H9 (cell line): ENCODE data around the gene MITF. TPM values are rescaled to one million over a fixed set of nuclear protein-coding genes. Genes with fewer than 3 reads are reported as not detected.

Source experiments
- DNase-seq: peaks from one replicate; pipeline ENCODE4 v3.0.0-alpha.2; 2017
- H2AFZ ChIP-seq: one replicate; pipeline ENCODE4 v1.6.1; 2013; ENCODE audit warnings: mild to moderate bottlenecking, low read length, control low read depth, moderate library complexity
- H2AK5ac ChIP-seq: 2 replicates; pipeline ENCODE4 v1.6.1; 2013; ENCODE audit warnings: low read length, control low read depth, mixed read lengths; ENCODE audit not compliant: insufficient read length
- H2BK120ac ChIP-seq: one replicate; pipeline ENCODE4 v1.6.1; 2013; ENCODE audit warnings: low read depth, mild to moderate bottlenecking, low read length, control low read depth, inconsistent platforms; ENCODE audit not compliant: poor library complexity, severe bottlenecking
- H2BK12ac ChIP-seq: 2 replicates; pipeline ENCODE4 v1.6.1; 2013; ENCODE audit warnings: low read length, control low read depth, mixed read lengths, low read depth; ENCODE audit not compliant: insufficient read length
- H2BK15ac ChIP-seq: 2 replicates; pipeline ENCODE4 v1.6.1; 2013; ENCODE audit warnings: low read depth, low read length, control low read depth
- H2BK20ac ChIP-seq: one replicate; pipeline ENCODE4 v1.6.1; 2013; ENCODE audit warnings: low read depth, mild to moderate bottlenecking, low read length, control low read depth, inconsistent platforms; ENCODE audit not compliant: poor library complexity, severe bottlenecking
- H2BK5ac ChIP-seq: 2 replicates; pipeline ENCODE4 v1.6.1; 2013; ENCODE audit warnings: low read length, control low read depth, mixed read lengths; ENCODE audit not compliant: insufficient read length
- H3K14ac ChIP-seq: 2 replicates; pipeline ENCODE4 v1.6.1; 2013; ENCODE audit warnings: low read length, control low read depth; ENCODE audit not compliant: insufficient read depth
- H3K18ac ChIP-seq: 2 replicates; pipeline ENCODE4 v1.6.1; 2013; ENCODE audit warnings: low read depth, mild to moderate bottlenecking, mixed read lengths, low read length, control low read depth; ENCODE audit not compliant: insufficient read length
- H3K23ac ChIP-seq: 2 replicates; pipeline ENCODE4 v1.6.1; 2013; ENCODE audit warnings: low read length, control low read depth, mixed read lengths, low read depth; ENCODE audit not compliant: insufficient read length
- H3K23me2 ChIP-seq: 2 replicates; pipeline ENCODE4 v1.6.1; 2013; ENCODE audit warnings: low read depth, mild to moderate bottlenecking, mixed read lengths, low read length, control low read depth; ENCODE audit not compliant: insufficient read length, poor library complexity, severe bottlenecking
- H3K27ac ChIP-seq: 2 replicates; pipeline ENCODE4 v1.5.1; 2013; ENCODE audit warnings: low read length, control low read depth, mixed read lengths, low read depth; ENCODE audit not compliant: insufficient read length
- H3K27me3 ChIP-seq: 2 replicates; pipeline ENCODE4 v1.6.1; 2013; ENCODE audit warnings: low read length, control low read depth, inconsistent platforms; ENCODE audit not compliant: insufficient read depth
- H3K4ac ChIP-seq: 2 replicates; pipeline ENCODE4 v1.6.1; 2013; ENCODE audit warnings: low read depth, mild to moderate bottlenecking, control low read depth, inconsistent platforms, low read length, moderate library complexity
- H3K4me1 ChIP-seq: 2 replicates; pipeline ENCODE4 v1.6.1; 2013; ENCODE audit warnings: low read length, control low read depth, inconsistent platforms; ENCODE audit not compliant: insufficient read depth
- H3K4me2 ChIP-seq: 2 replicates; pipeline ENCODE4 v1.6.1; 2013; ENCODE audit warnings: low read length, control low read depth, mixed read lengths; ENCODE audit not compliant: insufficient read length, insufficient read depth
- H3K56ac ChIP-seq: 2 replicates; pipeline ENCODE4 v1.6.1; 2013; ENCODE audit warnings: low read depth, mild to moderate bottlenecking, mixed read lengths, low read length, control low read depth; ENCODE audit not compliant: insufficient read length
- H3K79me1 ChIP-seq: 2 replicates; pipeline ENCODE4 v1.6.1; 2013; ENCODE audit warnings: low read depth, mild to moderate bottlenecking, moderate library complexity, low read length, control low read depth, inconsistent platforms; ENCODE audit not compliant: insufficient read depth, poor library complexity, severe bottlenecking
- H3K79me2 ChIP-seq: 2 replicates; pipeline ENCODE4 v1.6.1; 2013; ENCODE audit warnings: low read length, control low read depth, inconsistent platforms; ENCODE audit not compliant: insufficient read depth
- H3K9ac ChIP-seq: 2 replicates; pipeline ENCODE4 v1.6.1; 2013; ENCODE audit warnings: low read length, control low read depth, mixed read lengths; ENCODE audit not compliant: insufficient read length; ENCODE audit errors: extremely low read depth
- H3K9me3 ChIP-seq: one replicate; pipeline ENCODE4 v1.6.1; 2013; ENCODE audit warnings: low read depth, low read length, inconsistent platforms; ENCODE audit not compliant: control insufficient read depth
- H3T11ph ChIP-seq: one replicate; pipeline ENCODE4 v1.6.1; 2013; ENCODE audit warnings: mild to moderate bottlenecking, low read length, control low read depth, inconsistent platforms
- H4K20me1 ChIP-seq: one replicate; pipeline ENCODE4 v1.6.1; 2013; ENCODE audit not compliant: control insufficient read depth, insufficient read length, insufficient read depth
- H4K5ac ChIP-seq: 2 replicates; pipeline ENCODE4 v1.6.1; 2013; ENCODE audit warnings: low read depth, mild to moderate bottlenecking, mixed read lengths, low read length, control low read depth; ENCODE audit not compliant: insufficient read length
- H4K8ac ChIP-seq: replicated peaks from 2 replicates; pipeline ENCODE4 v1.6.1; 2013; ENCODE audit warnings: low read length, control low read depth, mixed read lengths, low read depth; ENCODE audit not compliant: insufficient read length
- H4K91ac ChIP-seq: 2 replicates; pipeline ENCODE4 v1.6.1; 2013; ENCODE audit warnings: low read depth, mild to moderate bottlenecking, moderate library complexity, mixed read lengths, low read length, control low read depth; ENCODE audit not compliant: insufficient read length
- H3K27ac Mint-ChIP-seq, 3 experiments: 2 replicates in 2 of 3; 3 replicates in 1 of 3; pipeline ENCODE4 v1.8.0; 2020 to 2021; ENCODE audit warnings: mixed read lengths in 3 of 3, mild to moderate bottlenecking in 1 of 3, moderate library complexity in 1 of 3
- H3K27me3 Mint-ChIP-seq: 2 replicates; pipeline ENCODE4 v1.8.0; 2021; ENCODE audit warnings: low read depth, mild to moderate bottlenecking, moderate library complexity, mixed read lengths
- H3K36me3 Mint-ChIP-seq, 3 experiments: 2 replicates in 2 of 3; 3 replicates in 1 of 3; pipeline ENCODE4 v1.8.0; 2020 to 2021; ENCODE audit warnings: low read depth in 3 of 3, mixed read lengths in 3 of 3; ENCODE audit not compliant: insufficient read depth in 1 of 3
- H3K4me1 Mint-ChIP-seq, 2 experiments: 2 replicates each; pipeline ENCODE4 v1.8.0; 2020; ENCODE audit warnings: mixed read lengths in 2 of 2
- H3K4me3 Mint-ChIP-seq, 2 experiments: 2 replicates in 1 of 2; 3 replicates in 1 of 2; pipeline ENCODE4 v1.8.0; 2020 to 2021; ENCODE audit warnings: mild to moderate bottlenecking in 2 of 2, mixed read lengths in 2 of 2, moderate library complexity in 1 of 2
- H3K9me3 Mint-ChIP-seq, 2 experiments: 2 replicates in 1 of 2; 3 replicates in 1 of 2; pipeline ENCODE4 v1.8.0; 2020; ENCODE audit warnings: mild to moderate bottlenecking in 2 of 2, mixed read lengths in 2 of 2, moderate library complexity in 1 of 2
- CTCF ChIP-seq: fragments of 200-600 bp; sonication (generic); conservative IDR thresholded peaks from 3 replicates; pipeline ENCODE4 v1.8.0; 2021; ENCODE audit warnings: antibody characterized with exemption, mild to moderate bottlenecking
- WGBS: extraction: QIAGEN DNeasy Blood & Tissue Kit; methylation state at CpG from one replicate; pipeline ENCODE4 v1.1.7; 2013; ENCODE audit warnings: missing lambda C conversion rate, low lambda C conversion rate, mixed read lengths; ENCODE audit not compliant: insufficient read length; ENCODE audit errors: extremely low coverage; 5-methylcytosine and 5-hydroxymethylcytosine counted together
- total RNA-seq: library from RNA; stranded (reverse); gene quantifications from 2 replicates; pipeline ENCODE4 v1.2.1, GENCODE V29; 2021

MITF gene
- total RNA-seq, 1 experiment from 2014 or later = 0.81 TPM

GRCh38 chr3:69872783-69873378 is 133.6 kb downstream of the MITF start:
- no peaks in the 10 kb centered on the region for H3K79me2 ChIP-seq
- no peak for DNase-seq
- Mint-ChIP-seq H3K27me3 (no peaks in the 10 kb centered on the region; the same call in 1 of the 2 replicates), H3K27ac (no peak overlapping the region), H3K4me1 (no peaks in the 10 kb centered on the region; a peak in 1 of 4 replicates), H3K9me3 (no peaks in the 10 kb centered on the region), H3K36me3 (no peaks in the 10 kb centered on the region), H3K4me3 (no peak overlapping the region)
- no peaks in the 10 kb centered on the region for H3K79me1 ChIP-seq
- no peak overlapping the region for H3K4me2 ChIP-seq
- no peaks in the 10 kb centered on the region for H3K4me1 ChIP-seq
- no peak for TF ChIP-seq CTCF
- H2AFZ ChIP-seq = no peak overlapping the region
- no CpG with 5 or more reads among the region's 4 CpGs for WGBS
- no peak overlapping the region for H3K18ac ChIP-seq
- no peak overlapping the region for H3K27ac ChIP-seq
- H2BK5ac ChIP-seq = no peak overlapping the region
- no peaks in the 10 kb centered on the region for H3K23me2 ChIP-seq
- no peaks in the 10 kb centered on the region for H3K9me3 ChIP-seq
- H3K27me3 ChIP-seq = no peaks in the 10 kb centered on the region
- no peak overlapping the region for H2BK20ac ChIP-seq
- no peak overlapping the region for H3K4ac ChIP-seq
- no peak overlapping the region for H2BK120ac ChIP-seq
- no peak overlapping the region for H4K91ac ChIP-seq
- no peak overlapping the region for H3K56ac ChIP-seq
- no peak overlapping the region for H2AK5ac ChIP-seq
- H3K9ac ChIP-seq = no peak overlapping the region
- H2BK12ac ChIP-seq = no peak overlapping the region
- no peak overlapping the region for H3K23ac ChIP-seq
- no peak overlapping the region for H4K8ac ChIP-seq
- H2BK15ac ChIP-seq = no peak overlapping the region
- no peak overlapping the region for H3T11ph ChIP-seq
- no peak overlapping the region for H4K5ac ChIP-seq
- no peak overlapping the region for H3K14ac ChIP-seq
- no peaks in the 10 kb centered on the region for H4K20me1 ChIP-seq
